ENCODE measurements around the gene CP. TPM values are rescaled to one million over a fixed set of nuclear protein-coding genes. Genes with fewer than 3 reads are reported as not detected.
A peak's percentile ranks its signal among the peaks of the same experiment; 100 is the strongest.

The CP gene
- total and polyA plus RNA-seq, 2 of the 13 experiments (the other 11 are each of a cell fraction or from before 2014, with no cell fraction given), result 42.6 to 789 TPM

GRCh38 chr3:149247929-149248691, 26.5 kb upstream of the CP start (continued):
- TF ChIP-seq FOXK1 (CRISPR knock-in tag; IDR thresholded peaks at IDR 0.05; ENCODE audit: borderline replicate concordance, low read depth) (peak; percentile 63; the same call in 1 of the 2 replicates), TFE3 (CRISPR knock-in tag; IDR thresholded peaks at IDR 0.05) (0 out of 2 replicates have a peak, but pooled peaks have one; percentile 22), BCL6 (CRISPR knock-in tag; IDR thresholded peaks at IDR 0.05) (peak; percentile 51; the same call in 1 of the 2 replicates), ZFP41 (CRISPR knock-in tag; IDR thresholded peaks at IDR 0.05; ENCODE audit: borderline replicate concordance) (no peak), HMGXB3 (CRISPR knock-in tag; IDR thresholded peaks at IDR 0.05; ENCODE audit: borderline replicate concordance) (peak; percentile 26; the same call in 1 of the 2 replicates), SATB2 (CRISPR knock-in tag; IDR thresholded peaks at IDR 0.05) (0 out of 2 replicates have a peak, but pooled peaks have one; percentile 33), EP300 (IDR thresholded peaks at IDR 0.05; ENCODE audit: low read depth in 2 of 2, low read length in 2 of 2) (peak in 1 of 2 experiments; percentile 79; a peak in 1 of 4 replicates), EP300 (CRISPR knock-in tag; IDR thresholded peaks at IDR 0.05; ENCODE audit: borderline replicate concordance) (no peak), FOXP4 (CRISPR knock-in tag; IDR thresholded peaks at IDR 0.05) (peak; percentile 93), NFIC (IDR thresholded peaks at IDR 0.05; ENCODE audit: low read length) (peak; percentile 21; the same call in 1 of the 2 replicates)
- TF ChIP-seq, protein P1, sequence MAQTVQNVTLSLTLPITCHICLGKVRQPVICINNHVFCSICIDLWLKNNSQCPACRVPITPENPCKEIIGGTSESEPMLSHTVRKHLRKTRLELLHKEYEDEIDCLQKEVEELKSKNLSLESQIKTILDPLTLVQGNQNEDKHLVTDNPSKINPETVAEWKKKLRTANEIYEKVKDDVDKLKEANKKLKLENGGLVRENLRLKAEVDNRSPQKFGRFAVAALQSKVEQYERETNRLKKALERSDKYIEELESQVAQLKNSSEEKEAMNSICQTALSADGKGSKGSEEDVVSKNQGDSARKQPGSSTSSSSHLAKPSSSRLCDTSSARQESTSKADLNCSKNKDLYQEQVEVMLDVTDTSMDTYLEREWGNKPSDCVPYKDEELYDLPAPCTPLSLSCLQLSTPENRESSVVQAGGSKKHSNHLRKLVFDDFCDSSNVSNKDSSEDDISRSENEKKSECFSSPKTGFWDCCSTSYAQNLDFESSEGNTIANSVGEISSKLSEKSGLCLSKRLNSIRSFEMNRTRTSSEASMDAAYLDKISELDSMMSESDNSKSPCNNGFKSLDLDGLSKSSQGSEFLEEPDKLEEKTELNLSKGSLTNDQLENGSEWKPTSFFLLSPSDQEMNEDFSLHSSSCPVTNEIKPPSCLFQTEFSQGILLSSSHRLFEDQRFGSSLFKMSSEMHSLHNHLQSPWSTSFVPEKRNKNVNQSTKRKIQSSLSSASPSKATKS (CRISPR knock-in tag; IDR thresholded peaks at IDR 0.05), result peak; percentile 41; the same call in 1 of the 2 replicates
- TF ChIP-seq, protein P2, sequence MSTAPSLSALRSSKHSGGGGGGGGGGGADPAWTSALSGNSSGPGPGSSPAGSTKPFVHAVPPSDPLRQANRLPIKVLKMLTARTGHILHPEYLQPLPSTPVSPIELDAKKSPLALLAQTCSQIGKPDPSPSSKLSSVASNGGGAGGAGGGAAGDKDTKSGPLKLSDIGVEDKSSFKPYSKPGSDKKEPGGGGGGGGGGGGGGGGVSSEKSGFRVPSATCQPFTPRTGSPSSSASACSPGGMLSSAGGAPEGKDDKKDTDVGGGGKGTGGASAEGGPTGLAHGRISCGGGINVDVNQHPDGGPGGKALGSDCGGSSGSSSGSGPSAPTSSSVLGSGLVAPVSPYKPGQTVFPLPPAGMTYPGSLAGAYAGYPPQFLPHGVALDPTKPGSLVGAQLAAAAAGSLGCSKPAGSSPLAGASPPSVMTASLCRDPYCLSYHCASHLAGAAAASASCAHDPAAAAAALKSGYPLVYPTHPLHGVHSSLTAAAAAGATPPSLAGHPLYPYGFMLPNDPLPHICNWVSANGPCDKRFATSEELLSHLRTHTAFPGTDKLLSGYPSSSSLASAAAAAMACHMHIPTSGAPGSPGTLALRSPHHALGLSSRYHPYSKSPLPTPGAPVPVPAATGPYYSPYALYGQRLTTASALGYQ (CRISPR knock-in tag; IDR thresholded peaks at IDR 0.05), result 0 out of 2 replicates have a peak, but pooled peaks have one; percentile 25

Data from HepG2 (cell line).